IMR-90 (cell line): ENCODE data around the gene CYP24A1. TPM values are rescaled to one million over a fixed set of nuclear protein-coding genes. Genes with fewer than 3 reads are reported as not detected.

ENCODE experiments used
- ATAC-seq: fragments of 200-7000 bp; cut with Tn5 transposase; 2 replicates; pipeline ENCODE4 v1.9.1; 2020; ENCODE audit warnings: low read depth, mild to moderate bottlenecking, moderate library complexity
- BruUV-seq: library from RNA; stranded (reverse); fragments of 400-500 nt; replicated peaks from 2 replicates; lab custom pipeline; 2021; lab: Mats Ljungman, UMichigan
- CTCF ChIA-PET: fragments of 300-600 bp; formaldehyde crosslinking; extraction: SDS; loops from one replicate; lab custom pipeline; 2021; ENCODE audit warnings: antibody characterized with exemption; lab: Yijun Ruan, JAX
- POLR2A ChIA-PET: fragments of 300-600 bp; sonication (Branson Sonifier 250); formaldehyde crosslinking; loops from one replicate; lab custom pipeline; 2022; ENCODE audit warnings: antibody characterized with exemption; ENCODE audit not compliant: unreplicated experiment; lab: Charles Lee
- DNase-seq: peaks from one replicate; pipeline ENCODE4 v3.0.0; 2013
- H2AFZ ChIP-seq: replicated peaks from 2 replicates; pipeline ENCODE3; 2013; ENCODE audit warnings: low read length, mild to moderate bottlenecking; ENCODE audit not compliant: poor library complexity
- H2AK5ac ChIP-seq: 2 replicates; pipeline ENCODE4 v1.6.1; 2013; ENCODE audit warnings: low read depth, low read length, inconsistent platforms
- H2AK9ac ChIP-seq: replicated peaks from 2 replicates; pipeline ENCODE3; 2013; ENCODE audit warnings: mild to moderate bottlenecking, low read depth, low read length, moderate library complexity; ENCODE audit not compliant: poor library complexity
- H2BK120ac ChIP-seq: 2 replicates; pipeline ENCODE4 v1.6.1; 2013; ENCODE audit warnings: low read depth, low read length, inconsistent platforms
- H2BK15ac ChIP-seq: 3 replicates; pipeline ENCODE4 v1.6.1; 2013; ENCODE audit warnings: low read depth, low read length, inconsistent platforms
- H2BK20ac ChIP-seq: 2 replicates; pipeline ENCODE4 v1.6.1; 2013; ENCODE audit warnings: low read depth, mild to moderate bottlenecking, inconsistent platforms, low read length, moderate library complexity
- H2BK5ac ChIP-seq: 2 replicates; pipeline ENCODE4 v1.6.1; 2013; ENCODE audit warnings: mild to moderate bottlenecking, low read depth, low read length, inconsistent platforms; ENCODE audit not compliant: poor library complexity, severe bottlenecking
- H3K14ac ChIP-seq: replicated peaks from 2 replicates; pipeline ENCODE4 v1.6.1; 2013; ENCODE audit warnings: low read depth, low read length, inconsistent platforms
- H3K18ac ChIP-seq: 2 replicates; pipeline ENCODE4 v1.6.1; 2013; ENCODE audit warnings: low read depth, low read length, control low read depth
- H3K23ac ChIP-seq: 2 replicates; pipeline ENCODE4 v1.6.1; 2013; ENCODE audit warnings: low read depth, low read length, inconsistent platforms
- H3K27ac ChIP-seq: 2 replicates; pipeline ENCODE4 v1.5.1; 2013; ENCODE audit warnings: mild to moderate bottlenecking, control low read depth, low read length; ENCODE audit not compliant: insufficient read depth
- H3K27me3 ChIP-seq: 2 replicates; pipeline ENCODE4 v1.6.1; 2013; ENCODE audit warnings: low read length; ENCODE audit not compliant: control insufficient read depth, insufficient read depth
- H3K36me3 ChIP-seq: 2 replicates; pipeline ENCODE4 v1.6.1; 2013; ENCODE audit warnings: low read length, mixed read lengths; ENCODE audit not compliant: control insufficient read depth, insufficient read depth
- H3K4ac ChIP-seq: 2 replicates; pipeline ENCODE4 v1.6.1; 2013; ENCODE audit warnings: low read depth, low read length, inconsistent platforms
- H3K4me1 ChIP-seq: 2 replicates; pipeline ENCODE4 v1.6.1; 2013; ENCODE audit warnings: low read length, mixed read lengths; ENCODE audit not compliant: control insufficient read depth, insufficient read depth
- H3K4me2 ChIP-seq: 2 replicates; pipeline ENCODE4 v1.6.1; 2013; ENCODE audit warnings: low read depth, mild to moderate bottlenecking, control low read depth, low read length, moderate library complexity
- H3K4me3 ChIP-seq: 2 replicates; pipeline ENCODE4 v1.5.1; 2013; ENCODE audit warnings: low read depth, mild to moderate bottlenecking, control low read depth, low read length, moderate library complexity; ENCODE audit not compliant: insufficient read depth
- H3K56ac ChIP-seq: 2 replicates; pipeline ENCODE4 v1.6.1; 2013; ENCODE audit warnings: low read length, inconsistent platforms; ENCODE audit not compliant: insufficient read depth; ENCODE audit errors: extremely low read depth
- H3K79me1 ChIP-seq, 2 experiments: 2 replicates each; pipeline ENCODE4 v1.6.1; 2013; ENCODE audit warnings: low read length in 2 of 2, inconsistent platforms in 1 of 2, low read depth in 1 of 2
- H3K9ac ChIP-seq: 2 replicates; pipeline ENCODE4 v1.6.1; 2013; ENCODE audit warnings: low read depth, low read length, control low read depth
- H3K9me1 ChIP-seq: 2 replicates; pipeline ENCODE4 v1.6.1; 2013; ENCODE audit warnings: low read length, inconsistent platforms; ENCODE audit not compliant: insufficient read depth
- H3K9me3 ChIP-seq: 2 replicates; pipeline ENCODE4 v1.6.1; 2013; ENCODE audit warnings: low read length; ENCODE audit not compliant: control insufficient read depth, insufficient read depth
- H4K20me1 ChIP-seq: 2 replicates; pipeline ENCODE4 v1.6.1; 2013; ENCODE audit warnings: low read length, inconsistent platforms; ENCODE audit not compliant: insufficient read depth
- H4K5ac ChIP-seq: 2 replicates; pipeline ENCODE4 v1.6.1; 2013; ENCODE audit warnings: mild to moderate bottlenecking, low read depth, low read length, control low read depth
- H4K8ac ChIP-seq, 2 experiments: 2 replicates each; pipeline ENCODE4 v1.6.1; 2013; ENCODE audit warnings: low read depth in 2 of 2, low read length in 2 of 2, control low read depth in 1 of 2, inconsistent platforms in 1 of 2
- H4K91ac ChIP-seq: 2 replicates; pipeline ENCODE4 v1.6.1; 2013; ENCODE audit warnings: low read depth, low read length, inconsistent platforms; ENCODE audit not compliant: insufficient read depth
- BHLHE40 ChIP-seq: fragments of 150-350 bp; IDR thresholded peaks from 2 replicates; pipeline ENCODE4 v1.6.1; 2016; ENCODE audit warnings: mild to moderate bottlenecking, low read depth, low read length
- CEBPB ChIP-seq: IDR thresholded peaks from 2 replicates; pipeline ENCODE4 v1.6.1; 2012; ENCODE audit warnings: low read depth, low read length, improper control_type of control experiment
- CHD1 ChIP-seq: IDR thresholded peaks from 2 replicates; pipeline ENCODE4 v1.6.1; 2012; ENCODE audit warnings: low read depth, low read length, improper control_type of control experiment
- CTCF ChIP-seq: conservative IDR thresholded peaks from 2 replicates; pipeline ENCODE4 v1.5.1; 2012; ENCODE audit warnings: mild to moderate bottlenecking, low read depth, low read length, improper control_type of control experiment
- FOS ChIP-seq: fragments of 150-350 bp; IDR thresholded peaks from 2 replicates; pipeline ENCODE4 v1.6.1; 2016; ENCODE audit warnings: low read depth, low read length
- MAFK ChIP-seq: IDR thresholded peaks from 2 replicates; pipeline ENCODE4 v1.6.1; 2012; ENCODE audit warnings: low read depth, low read length, improper control_type of control experiment
- MAZ ChIP-seq: IDR thresholded peaks from 2 replicates; pipeline ENCODE4 v1.6.1; 2012; ENCODE audit warnings: low read depth, mild to moderate bottlenecking, low read length, improper control_type of control experiment, moderate library complexity, borderline replicate concordance
- MXI1 ChIP-seq: IDR thresholded peaks from 2 replicates; pipeline ENCODE4 v1.6.1; 2012; ENCODE audit warnings: low read depth, mild to moderate bottlenecking, low read length, moderate library complexity, borderline replicate concordance
- NFE2L2 ChIP-seq: fragments of 150-350 bp; IDR thresholded peaks from 2 replicates; pipeline ENCODE4 v1.6.1; 2016; ENCODE audit warnings: low read depth, mild to moderate bottlenecking, low read length
- POLR2A ChIP-seq: IDR thresholded peaks from 2 replicates; pipeline ENCODE4 v1.6.1; 2012; ENCODE audit warnings: mild to moderate bottlenecking, low read depth, low read length
- RAD21 ChIP-seq: IDR thresholded peaks from 2 replicates; pipeline ENCODE4 v1.6.1; 2012; ENCODE audit warnings: low read length, improper control_type of control experiment
- RCOR1 ChIP-seq: IDR thresholded peaks from 2 replicates; pipeline ENCODE4 v1.6.1; 2012; ENCODE audit warnings: mild to moderate bottlenecking, low read length, improper control_type of control experiment; ENCODE audit not compliant: insufficient replicate concordance
- RFX5 ChIP-seq: IDR thresholded peaks from 2 replicates; pipeline ENCODE4 v1.8.0; 2012; ENCODE audit warnings: low read depth, mild to moderate bottlenecking, low read length, moderate library complexity
- SMC3 ChIP-seq: fragments of 150-350 bp; IDR thresholded peaks from 2 replicates; pipeline ENCODE4 v1.6.1; 2016; ENCODE audit warnings: low read depth, mild to moderate bottlenecking, antibody characterized with exemption, low read length, moderate library complexity
- USF2 ChIP-seq: fragments of 150-350 bp; IDR thresholded peaks from 2 replicates; pipeline ENCODE4 v1.6.1; 2017; ENCODE audit warnings: mild to moderate bottlenecking, antibody characterized with exemption, low read length, low read depth
- WGBS, 2 experiments: methylation state at CpG; one replicate each; pipeline versions ENCODE4 v1.1.5 to v1.1.7; 2013; ENCODE audit warnings: missing lambda C conversion rate in 2 of 2; ENCODE audit not compliant: insufficient read length in 1 of 2; ENCODE audit errors: extremely low coverage in 2 of 2; 5-methylcytosine and 5-hydroxymethylcytosine counted together
- dilution Hi-C: fragments of 300-500 bp; cut with HindIII; formaldehyde crosslinking; loops from one replicate; pipeline ENCODE4 v1.14.3; 2018; ENCODE audit warnings: low sequenced_read_pairs; ENCODE audit not compliant: unreplicated experiment
- in situ Hi-C: fragments of 300-500 bp; cut with MboI; formaldehyde crosslinking; loops from 3 replicates; pipeline ENCODE4 v1.14.3; 2019; ENCODE audit warnings: low sequenced_read_pairs, inconsistent platforms, mixed read lengths
- intact Hi-C: fragments of 100-400 bp; cut with micrococcal nuclease; formaldehyde crosslinking; loops from 2 replicates; pipeline ENCODE4 v1.10.0; 2022
- polyA plus RNA-seq, 3 experiments: library from polyadenylated mRNA; depleted of rRNA; stranded (reverse); fragments of >200 nt; gene quantifications; 2 replicates each; pipeline ENCODE4 v1.2.3, GENCODE V29; 2012; ENCODE audit warnings: low replicate concordance in 1 of 3
- total RNA-seq: library from RNA; depleted of rRNA; stranded (reverse); fragments of >200 nt; gene quantifications from 2 replicates; pipeline ENCODE4 v1.2.3, GENCODE V29; 2012
- TF ChIP-seq, protein P1 (sequence below): fragments of 150-350 bp; IDR thresholded peaks from 2 replicates; pipeline ENCODE4 v1.6.1; 2016; ENCODE audit warnings: low read depth, mild to moderate bottlenecking, low read length, moderate library complexity, borderline replicate concordance

Gene CYP24A1
- total and polyA plus RNA-seq, 2 of the 4 experiments (the other 2 are of a cell fraction) = not detected

DNA sequence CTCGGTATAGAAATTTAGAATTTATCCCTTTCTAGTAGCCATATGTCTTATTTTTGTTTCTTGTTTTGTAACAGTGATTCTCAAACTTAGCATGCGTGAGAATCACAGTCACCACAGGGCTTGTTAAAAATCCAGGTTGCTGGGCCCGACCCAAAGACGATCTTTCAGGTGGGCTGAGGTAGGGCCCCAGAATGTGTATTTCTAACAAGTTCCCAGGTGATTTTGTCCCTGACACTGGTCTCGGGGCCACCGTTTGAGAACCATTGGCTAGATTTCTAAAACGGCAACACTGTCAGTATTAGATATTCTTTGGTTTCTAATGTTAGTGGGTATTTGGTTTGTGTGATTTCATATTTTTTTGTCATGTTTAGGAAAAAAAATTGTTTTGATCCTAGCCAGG lies 44.0 kb upstream of the CYP24A1 start:
- Histone ChIP-seq H2AK5ac (no peak overlapping the region), H4K8ac (no peak overlapping the region), H2AK9ac (no peak overlapping the region), H3K27ac (no peak overlapping the region), H3K4me2 (no peak overlapping the region), H4K91ac (no peak overlapping the region), H3K27me3 (no peaks in the 10 kb centered on the region), H3K4me1 (0 out of 2 replicates have a peak, but pooled peaks cover 3% of the 10 kb centered on the region), H4K20me1 (peaks cover 7% of the 10 kb centered on the region; the same call in 1 of the 2 replicates), H3K9ac (no peak overlapping the region), H3K9me1 (peaks cover 3% of the 10 kb centered on the region; the same call in 1 of the 2 replicates), H3K36me3 (peaks cover 10% of the 10 kb centered on the region), H2BK120ac (no peak overlapping the region), H2BK15ac (no peak overlapping the region), H3K14ac (no peak overlapping the region), H3K4ac (no peak overlapping the region), H3K4me3 (no peak overlapping the region), H3K56ac (no peak overlapping the region), H3K79me1 (peaks cover 11 to 20% of the 10 kb centered on the region in 2 experiments), H3K18ac (no peak overlapping the region), H4K5ac (no peak overlapping the region), H3K23ac (no peak overlapping the region), H3K9me3 (no peaks in the 10 kb centered on the region), H2AFZ (no peak overlapping the region), H2BK20ac (no peak overlapping the region), H2BK5ac (no peak overlapping the region)
- POLR2A ChIA-PET = no interaction called here
- dilution Hi-C loops (no loop called here), in situ Hi-C loops (no loop called here), intact Hi-C loops (no loop called here)
- DNase-seq (no peak), ATAC-seq (no peak)
- WGBS, 2 experiments = 90% methylated on average over 3 of the region's 7 CpGs; no CpG with 5 or more reads in 1 of the 2 experiments
- BruUV-seq = no TSS peak
- CTCF ChIA-PET = no interaction called here
- TF ChIP-seq BHLHE40 (no peak), POLR2A (no peak), RAD21 (no peak), CTCF (no peak), CHD1 (no peak), NFE2L2 (no peak), CEBPB (no peak), RCOR1 (no peak), RFX5 (no peak), MXI1 (no peak), MAZ (no peak), MAFK (no peak), USF2 (no peak), SMC3 (no peak), FOS (no peak)
- TF ChIP-seq, protein P1, sequence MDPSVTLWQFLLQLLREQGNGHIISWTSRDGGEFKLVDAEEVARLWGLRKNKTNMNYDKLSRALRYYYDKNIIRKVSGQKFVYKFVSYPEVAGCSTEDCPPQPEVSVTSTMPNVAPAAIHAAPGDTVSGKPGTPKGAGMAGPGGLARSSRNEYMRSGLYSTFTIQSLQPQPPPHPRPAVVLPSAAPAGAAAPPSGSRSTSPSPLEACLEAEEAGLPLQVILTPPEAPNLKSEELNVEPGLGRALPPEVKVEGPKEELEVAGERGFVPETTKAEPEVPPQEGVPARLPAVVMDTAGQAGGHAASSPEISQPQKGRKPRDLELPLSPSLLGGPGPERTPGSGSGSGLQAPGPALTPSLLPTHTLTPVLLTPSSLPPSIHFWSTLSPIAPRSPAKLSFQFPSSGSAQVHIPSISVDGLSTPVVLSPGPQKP = no peak
